RPMI8226 (cell line): ENCODE data around the gene APOLD1.
"Not testable (repeated sequence)": the region's sequence is repeated elsewhere in the genome, so short reads cannot be mapped to it uniquely, and the experiment has no call there.

Experiments used
- DNase-seq: peaks from one replicate; pipeline ENCODE4 v3.0.0-alpha.2; 2015

The APOLD1 gene

GRCh38 chr12:12784911-12785814 is at the start of gene APOLD1:
APOLD1 (plus strand) TSS chr12:12785659; CDS start chr12:12785692, 33 bp downstream.
- DNase-seq, result peak; percentile 55

GRCh38 chr12:12736759-12737676 is 48.4 kb upstream of the APOLD1 start:
- peak; percentile 50 for DNase-seq

GRCh38 chr12:12738152-12738551 is 47.3 kb upstream of the APOLD1 start:
- not testable (repeated sequence) for DNase-seq

- no peak for DNase-seq
Observed at GRCh38 chr12:12741660-12742059, 43.8 kb upstream of the APOLD1 start.

GRCh38 chr12:12744546-12745305 is 40.7 kb upstream of the APOLD1 start:
- DNase-seq, result no peak

- DNase-seq, result no peak
Observed at GRCh38 chr12:12745576-12746211, 39.8 kb upstream of the APOLD1 start.

GRCh38 chr12:12747278-12747677 is 38.2 kb upstream of the APOLD1 start:
- DNase-seq, result no peak

GRCh38 chr12:12748044-12748443 is 37.4 kb upstream of the APOLD1 start:
- DNase-seq, result no peak

GRCh38 chr12:12749433-12749832 is 36.0 kb upstream of the APOLD1 start:
- DNase-seq, result no peak

GRCh38 chr12:12755923-12756322 is 29.5 kb upstream of the APOLD1 start:
- DNase-seq, result no peak

GRCh38 chr12:12757121-12757520 is 28.3 kb upstream of the APOLD1 start:
- no peak for DNase-seq

- DNase-seq, result no peak
Observed at GRCh38 chr12:12759234-12759915, 26.1 kb upstream of the APOLD1 start.

GRCh38 chr12:12764824-12765223 is 20.6 kb upstream of the APOLD1 start:
- no peak for DNase-seq

GRCh38 chr12:12770262-12770661 is 15.2 kb upstream of the APOLD1 start:
- DNase-seq, result no peak

GRCh38 chr12:12774791-12775190 is 10.7 kb upstream of the APOLD1 start:
- DNase-seq, result no peak

- peak; percentile 68 for DNase-seq
Observed at GRCh38 chr12:12776261-12776660, 9.2 kb upstream of the APOLD1 start.

GRCh38 chr12:12777092-12777491 is 8.4 kb upstream of the APOLD1 start:
- no peak for DNase-seq

GRCh38 chr12:12779007-12779406 is 6.5 kb upstream of the APOLD1 start:
- no peak for DNase-seq

- no peak for DNase-seq
Observed at GRCh38 chr12:12779529-12779928, 5.9 kb upstream of the APOLD1 start.

GRCh38 chr12:12784116-12784515 is 1.3 kb upstream of the APOLD1 start:
- no peak for DNase-seq

GRCh38 chr12:12786351-12786705 is 869 bp downstream of the APOLD1 start:
- DNase-seq, result no peak
